Measurements from ENCODE around the gene METTL5.
"Not testable (repeated sequence)": the region's sequence is repeated elsewhere in the genome, so short reads cannot be mapped to it uniquely, and the experiment has no call there.

The METTL5 gene

DNA sequence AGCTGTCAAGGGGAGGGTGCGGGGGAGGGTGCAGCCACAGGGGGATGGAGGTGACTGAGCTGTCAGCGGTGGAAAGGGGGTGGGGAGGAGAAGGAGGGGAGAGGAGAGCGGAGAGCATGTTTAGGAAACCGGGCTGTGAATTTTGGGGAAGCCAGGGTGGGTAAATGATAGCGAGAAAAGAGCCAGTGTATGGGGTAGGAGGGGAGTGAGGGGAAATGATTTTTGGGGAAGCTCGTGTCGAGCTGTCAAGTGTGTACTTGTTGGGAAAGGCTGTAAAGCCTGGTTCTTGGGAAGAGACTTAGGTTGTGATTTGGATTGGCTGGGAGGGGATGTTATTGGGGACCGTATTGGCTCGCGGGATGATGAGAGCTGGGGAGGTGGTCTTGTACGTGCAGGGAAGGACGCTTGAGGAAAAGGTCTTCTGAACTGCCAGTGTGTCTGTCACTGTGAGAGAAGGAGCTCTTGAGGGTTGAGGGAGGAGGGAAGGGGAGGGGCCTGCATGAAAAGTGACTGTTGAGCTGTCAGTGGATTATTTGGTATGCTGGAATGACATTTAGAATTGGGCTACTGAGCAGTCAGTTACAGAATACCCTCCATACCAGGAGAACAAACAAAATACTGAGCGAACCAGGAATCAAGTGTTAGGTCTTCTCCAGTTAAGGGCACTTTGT lies 3.6 kb upstream of the METTL5 start:
- peak; percentile 75 for DNase-seq

DNA sequence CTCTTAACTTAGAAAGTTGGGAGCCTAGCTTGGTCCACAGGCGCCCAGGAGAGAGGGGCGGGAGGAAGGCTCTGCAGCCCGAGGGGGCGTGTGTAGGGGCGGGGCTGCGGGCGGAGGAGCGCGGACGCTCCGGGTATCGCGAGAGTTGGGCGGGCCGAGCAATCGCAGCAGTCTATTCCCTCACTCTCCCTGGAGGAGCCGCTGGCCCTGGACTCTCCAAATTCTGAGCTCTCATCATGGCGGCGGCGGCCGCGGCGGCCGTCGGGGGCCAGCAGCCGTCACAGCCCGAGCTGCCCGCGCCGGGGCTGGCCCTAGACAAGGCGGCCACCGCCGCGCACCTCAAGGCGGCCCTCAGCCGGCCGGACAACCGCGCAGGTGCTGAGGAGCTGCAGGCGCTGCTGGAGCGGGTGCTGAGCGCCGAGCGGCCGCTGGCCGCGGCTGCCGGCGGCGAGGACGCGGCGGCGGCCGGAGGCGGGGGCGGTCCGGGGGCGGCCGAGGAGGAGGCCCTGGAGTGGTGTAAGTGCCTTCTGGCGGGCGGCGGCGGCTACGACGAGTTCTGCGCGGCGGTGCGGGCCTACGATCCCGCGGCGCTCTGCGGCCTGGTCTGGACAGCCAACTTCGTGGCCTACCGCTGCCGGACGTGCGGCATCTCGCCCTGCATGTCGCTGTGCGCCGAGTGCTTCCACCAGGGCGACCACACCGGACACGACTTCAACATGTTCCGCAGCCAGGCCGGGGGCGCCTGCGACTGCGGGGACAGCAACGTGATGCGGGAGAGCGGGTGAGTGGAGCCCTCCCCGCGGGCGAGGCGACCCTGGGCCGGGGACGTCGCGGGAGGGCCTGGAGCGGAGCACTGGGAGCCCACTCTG lies 2.8 kb upstream of the METTL5 start, which contains the start of gene UBR3:
UBR3 (plus strand) TSS at position 183 of the 869 bp plus-strand sequence; CDS start at position 237, 54 bp downstream.
- DNase-seq: peak; percentile 90

GRCh38 chr2:169823996-169824372 lies 721 bp downstream of the METTL5 start:
- no peak for DNase-seq

- DNase-seq: no peak
Observed at GRCh38 chr2:169822785-169823392, 1.8 kb downstream of the METTL5 start.

GRCh38 chr2:169822036-169822435 lies 2.7 kb downstream of the METTL5 start:
- no peak for DNase-seq

GRCh38 chr2:169820101-169820500 lies 4.6 kb downstream of the METTL5 start:
- not testable (repeated sequence) for DNase-seq

DNA sequence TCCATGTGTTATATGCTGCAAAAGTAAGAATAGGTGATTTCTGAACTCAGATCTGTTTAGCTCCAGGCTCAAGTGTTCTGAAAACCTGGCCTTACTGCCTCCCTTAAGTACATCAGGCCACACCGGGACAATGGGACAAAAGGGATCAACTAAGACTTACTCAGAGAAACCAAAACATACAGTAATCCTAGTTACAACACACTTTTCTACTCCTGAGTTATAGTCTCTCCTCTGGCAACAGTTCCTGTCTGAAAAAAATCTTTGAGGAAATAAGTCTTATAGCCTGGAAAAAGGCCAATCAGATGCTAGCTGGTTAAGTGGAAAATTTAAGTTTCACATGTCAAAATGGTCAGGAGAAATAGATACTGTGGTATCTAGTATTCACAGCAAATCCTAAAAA lies 5.6 kb downstream of the METTL5 start:
- no peak for DNase-seq

DNA sequence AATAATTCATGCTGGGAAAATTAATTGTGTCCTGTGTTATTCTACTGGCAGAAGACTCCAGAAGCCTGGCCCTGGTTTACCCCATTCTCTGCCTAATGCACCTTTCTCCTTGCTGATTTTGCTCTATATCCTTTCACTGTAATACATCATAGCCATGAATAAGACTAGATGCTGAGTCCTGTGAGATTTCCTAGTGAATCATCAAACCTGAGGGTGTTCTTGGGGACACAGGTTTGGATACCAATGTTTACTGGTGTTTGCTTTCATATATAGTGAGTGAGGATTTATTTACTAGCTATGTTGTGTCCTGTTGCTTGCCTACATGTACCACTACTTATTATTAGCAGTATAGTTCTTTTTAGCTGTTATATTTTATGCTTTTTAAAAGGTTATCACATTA lies 6.5 kb downstream of the METTL5 start:
- DNase-seq: no peak

GRCh38 chr2:169817369-169817768 lies 7.3 kb downstream of the METTL5 start:
- DNase-seq: not testable (repeated sequence)

GRCh38 chr2:169816961-169817360 lies 7.7 kb downstream of the METTL5 start:
- DNase-seq: not testable (repeated sequence)

GRCh38 chr2:169815849-169816248 lies 8.9 kb downstream of the METTL5 start:
- DNase-seq: no peak

GRCh38 chr2:169808221-169808620 lies 16.5 kb downstream of the METTL5 start:
- no peak for DNase-seq

GRCh38 chr2:169806586-169806985 lies 18.1 kb downstream of the METTL5 start:
- DNase-seq: no peak

DNA sequence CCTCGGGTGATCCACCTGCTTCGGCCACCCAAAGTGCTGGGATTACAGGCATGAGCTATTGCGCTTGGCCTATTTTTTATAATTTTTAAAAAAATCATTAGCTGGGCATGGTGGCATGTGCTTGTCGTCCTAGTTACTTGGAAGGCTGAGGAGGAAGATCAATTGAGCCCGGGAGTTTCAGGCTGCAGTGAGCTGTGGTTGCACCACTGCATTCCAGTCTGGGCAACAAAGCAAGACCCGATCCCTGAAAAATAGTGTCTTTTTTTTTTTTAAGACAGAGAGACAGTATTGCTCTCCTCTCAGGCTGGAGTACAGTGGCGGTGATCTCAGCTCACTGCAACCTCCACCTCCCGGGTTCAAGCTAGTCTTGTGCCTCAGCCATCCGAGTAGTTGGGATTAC lies 21.2 kb downstream of the METTL5 start:
- DNase-seq: no peak

DNA sequence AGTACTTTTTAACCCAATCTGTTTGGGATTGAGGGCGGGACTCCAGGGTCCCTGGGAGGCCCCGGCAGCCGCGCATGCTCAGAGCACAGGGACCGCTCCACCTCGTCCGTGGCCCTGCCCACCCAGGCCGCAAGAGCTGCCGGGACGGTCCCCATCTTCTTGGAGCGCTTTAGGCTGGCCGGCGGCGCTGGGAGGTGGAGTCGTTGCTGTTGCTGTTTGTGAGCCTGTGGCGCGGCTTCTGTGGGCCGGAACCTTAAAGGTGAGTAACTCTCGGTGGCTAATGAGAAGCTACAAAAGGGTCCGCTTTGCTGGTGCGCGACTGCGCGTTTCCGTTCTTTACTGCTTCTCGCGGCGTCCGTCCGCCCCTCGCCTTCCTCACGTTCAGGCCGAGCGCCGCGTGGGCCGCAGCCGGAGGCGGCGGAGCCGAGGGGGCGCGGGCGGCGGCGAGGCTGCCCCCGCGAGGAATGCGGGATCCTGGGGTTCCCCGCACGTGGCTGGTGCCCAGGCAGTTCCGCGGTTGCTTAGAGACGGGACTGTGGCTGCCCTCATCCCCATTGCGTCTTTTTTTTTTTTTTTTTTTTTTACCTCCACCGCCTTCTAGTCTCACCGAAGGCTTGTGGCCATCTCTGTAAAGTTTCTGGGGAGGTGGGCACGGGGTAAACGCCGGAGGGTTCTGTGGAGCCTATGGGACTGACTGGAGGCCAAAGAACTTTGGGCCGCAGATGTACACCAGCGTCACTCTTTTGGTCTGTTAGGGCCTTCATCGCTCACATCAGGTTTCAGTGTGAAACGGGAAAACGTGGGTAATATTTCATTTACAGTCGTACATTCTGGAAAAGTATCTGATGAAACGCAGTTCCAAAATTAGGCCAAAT lies 25.8 kb downstream of the METTL5 start, which contains the start of gene SSB:
SSB (plus strand) TSS at position 154 of the 875 bp plus-strand sequence. CDS start 2,090 bp downstream, outside the sequence.
- peak; percentile 93 for DNase-seq

- DNase-seq: no peak
Observed at GRCh38 chr2:169798397-169798717, 26.3 kb downstream of the METTL5 start.

DNA sequence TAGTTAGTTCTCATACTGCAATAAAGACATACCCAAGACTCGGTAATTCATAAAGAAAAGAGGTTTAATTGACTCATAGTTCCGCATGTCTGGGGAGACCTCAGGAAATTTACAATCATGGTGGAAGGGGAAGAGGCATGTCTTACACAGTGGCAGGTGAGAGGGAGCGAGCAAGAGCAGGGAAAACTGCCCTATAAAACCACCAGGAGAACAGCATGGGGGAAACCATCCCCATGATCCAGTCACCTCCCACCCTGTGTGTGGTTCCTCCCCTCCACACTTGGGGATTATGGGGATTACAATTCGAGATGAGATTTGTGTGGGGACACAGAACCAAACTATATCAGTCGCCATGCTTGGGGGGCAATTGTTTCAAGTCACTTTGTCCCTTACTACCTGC lies 27.1 kb downstream of the METTL5 start:
- DNase-seq: no peak

DNA sequence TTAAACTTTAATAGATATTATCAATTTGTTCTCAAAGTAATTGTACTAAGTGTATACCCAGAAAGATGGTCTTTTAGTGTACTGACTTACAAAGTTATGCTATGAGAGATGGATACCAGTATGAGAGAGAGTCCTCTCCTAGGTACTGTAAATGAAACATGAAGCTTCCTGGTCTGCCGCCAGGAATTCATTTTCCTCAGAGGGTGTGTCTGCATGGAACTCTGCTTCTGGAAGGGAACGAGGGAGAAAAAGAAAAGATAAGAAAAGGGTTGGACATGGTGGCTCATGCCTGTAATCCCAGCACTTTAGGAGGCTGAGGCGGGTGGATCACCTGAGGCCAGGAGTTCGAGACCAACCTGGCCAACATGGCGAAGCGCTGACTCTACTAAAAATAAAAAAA lies 28.3 kb downstream of the METTL5 start:
- no peak for DNase-seq

DNA sequence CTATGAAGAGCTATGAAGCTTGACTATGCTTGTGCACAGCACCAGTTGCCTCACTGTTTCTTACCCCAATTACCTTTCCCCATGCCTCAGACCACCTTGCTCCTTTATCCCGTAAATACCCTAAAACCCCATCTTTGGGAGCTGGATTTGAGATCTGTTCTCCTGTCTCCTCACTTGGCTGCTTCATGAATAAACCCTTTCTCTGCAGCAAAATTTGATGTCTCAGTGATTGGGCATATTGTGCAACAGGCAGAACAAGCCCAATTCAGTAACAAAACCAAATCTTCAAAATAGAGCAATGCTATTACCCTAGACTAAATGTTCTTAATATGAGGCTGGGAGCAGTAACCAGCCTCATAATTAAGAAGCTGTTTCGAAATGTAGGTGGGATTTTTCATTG lies 29.5 kb downstream of the METTL5 start:
- DNase-seq: no peak

GRCh38 chr2:169790581-169790980 lies 34.1 kb downstream of the METTL5 start:
- DNase-seq: no peak

DNA sequence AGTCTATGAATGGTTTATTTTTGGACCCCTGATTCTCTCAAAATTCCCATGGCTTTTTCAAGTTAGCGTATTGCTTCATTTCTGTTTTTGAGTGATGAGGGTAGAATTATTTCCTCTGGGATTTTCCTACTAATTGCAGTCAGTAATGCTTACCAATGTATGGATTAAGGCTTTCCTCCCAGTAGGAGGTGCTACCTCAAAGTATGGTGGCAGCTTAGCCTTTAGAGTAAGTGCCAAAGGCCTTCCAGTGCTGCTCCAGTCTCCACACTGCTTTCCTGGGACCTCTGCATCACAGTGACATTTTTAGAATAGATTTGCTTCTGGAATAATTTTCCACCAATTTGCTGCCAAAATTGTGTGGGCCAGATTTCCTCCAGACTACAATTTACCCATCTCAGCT lies 42.2 kb downstream of the METTL5 start:
- no peak for DNase-seq

DNA sequence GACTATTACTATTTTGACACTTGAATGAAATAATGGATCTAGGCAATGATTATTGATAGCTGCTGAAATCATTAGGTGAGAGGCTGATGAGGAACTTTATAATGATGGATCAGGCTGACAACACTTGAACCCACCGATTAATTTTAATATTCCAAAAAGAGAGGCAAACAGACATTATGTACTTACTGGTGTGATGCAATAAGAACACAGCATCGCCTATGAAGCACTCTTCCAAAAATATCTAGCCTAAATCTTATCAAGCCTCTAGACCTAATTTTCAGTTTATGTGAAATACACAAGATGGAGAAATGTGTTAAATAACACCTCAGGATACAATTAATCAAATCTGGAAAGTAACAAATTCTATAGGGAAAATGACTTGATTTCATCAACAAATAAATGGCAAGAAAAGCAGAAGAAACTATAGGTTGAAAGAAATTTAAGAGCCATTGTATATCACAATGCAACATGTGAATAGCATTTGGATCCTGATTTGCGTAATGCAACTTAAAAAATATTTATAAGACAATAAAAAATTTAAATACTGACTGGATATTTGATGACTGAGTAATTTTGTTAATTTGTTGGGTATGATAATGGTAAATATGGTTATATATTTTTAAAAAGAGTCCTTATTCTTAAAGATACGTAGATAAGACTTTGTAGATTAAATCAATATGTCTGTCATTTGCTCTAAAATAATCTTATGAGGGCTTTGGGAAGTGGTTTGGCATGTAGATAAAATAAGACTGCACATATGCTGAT lies 43.3 kb downstream of the METTL5 start:
- DNase-seq: no peak

All from hematopoietic multipotent progenitor cell treated with erythropoietin and hydrocortisone succinate and interleukin-3 and kit ligand, for 8 days (in vitro differentiated cells).